Neural crest cell (in vitro differentiated cells): ENCODE data around the gene HK3. TPM values are rescaled to one million over a fixed set of nuclear protein-coding genes. Genes with fewer than 3 reads are reported as not detected.

Experiments
- DNase-seq: peaks from one replicate; pipeline ENCODE4 v3.0.0; 2021; ENCODE audit warnings: low read depth, mixed read lengths, low spot score
- H3K27ac Mint-ChIP-seq: one replicate; pipeline ENCODE4 v1.8.0; 2021; ENCODE audit warnings: mild to moderate bottlenecking, mixed read lengths; ENCODE audit not compliant: unreplicated experiment
- H3K27me3 Mint-ChIP-seq: 2 replicates; pipeline ENCODE4 v1.8.0; 2021; ENCODE audit warnings: low read depth, mild to moderate bottlenecking, mixed read lengths
- H3K36me3 Mint-ChIP-seq: 2 replicates; pipeline ENCODE4 v1.8.0; 2021; ENCODE audit warnings: low read depth, mild to moderate bottlenecking, mixed read lengths
- H3K4me1 Mint-ChIP-seq: 2 replicates; pipeline ENCODE4 v1.8.0; 2021; ENCODE audit warnings: mixed read lengths
- H3K4me3 Mint-ChIP-seq: one replicate; pipeline ENCODE4 v1.8.0; 2021; ENCODE audit warnings: mild to moderate bottlenecking, mixed read lengths
- H3K9me3 Mint-ChIP-seq: 2 replicates; pipeline ENCODE4 v1.8.0; 2021; ENCODE audit warnings: mixed read lengths
- total RNA-seq: library from RNA; stranded (reverse); gene quantifications from 2 replicates; pipeline ENCODE4 v1.2.1, GENCODE V29; 2021
- TF ChIP-seq, protein P1 (sequence below): fragments of 200-600 bp; sonication (generic); conservative IDR thresholded peaks from 2 replicates; pipeline ENCODE4 v1.5.0; 2021; ENCODE audit warnings: antibody characterized with exemption, mild to moderate bottlenecking

HK3 gene
- total RNA-seq, 1 donor from 2014 or later = not detected

DNA sequence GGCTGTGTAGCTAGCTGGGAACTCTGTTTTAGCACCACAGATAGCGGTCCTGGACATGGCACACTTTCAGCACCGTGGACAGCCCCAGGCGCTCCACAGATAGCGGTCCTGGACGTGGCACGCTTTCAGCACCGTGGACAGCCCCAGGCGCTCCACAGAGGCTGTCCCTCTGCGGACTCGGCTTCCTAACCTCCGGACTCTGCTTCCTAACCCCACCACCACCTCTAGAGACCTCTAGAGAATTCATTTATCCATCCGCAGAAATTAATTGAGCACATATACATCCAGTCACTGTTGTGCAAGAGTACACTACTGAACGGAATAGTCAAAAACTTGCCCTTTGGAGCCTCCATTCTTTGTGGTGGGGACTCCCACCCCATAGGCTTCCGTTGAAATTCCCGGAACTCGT lies 61.4 kb downstream of the HK3 start:
- TF ChIP-seq, protein P1, sequence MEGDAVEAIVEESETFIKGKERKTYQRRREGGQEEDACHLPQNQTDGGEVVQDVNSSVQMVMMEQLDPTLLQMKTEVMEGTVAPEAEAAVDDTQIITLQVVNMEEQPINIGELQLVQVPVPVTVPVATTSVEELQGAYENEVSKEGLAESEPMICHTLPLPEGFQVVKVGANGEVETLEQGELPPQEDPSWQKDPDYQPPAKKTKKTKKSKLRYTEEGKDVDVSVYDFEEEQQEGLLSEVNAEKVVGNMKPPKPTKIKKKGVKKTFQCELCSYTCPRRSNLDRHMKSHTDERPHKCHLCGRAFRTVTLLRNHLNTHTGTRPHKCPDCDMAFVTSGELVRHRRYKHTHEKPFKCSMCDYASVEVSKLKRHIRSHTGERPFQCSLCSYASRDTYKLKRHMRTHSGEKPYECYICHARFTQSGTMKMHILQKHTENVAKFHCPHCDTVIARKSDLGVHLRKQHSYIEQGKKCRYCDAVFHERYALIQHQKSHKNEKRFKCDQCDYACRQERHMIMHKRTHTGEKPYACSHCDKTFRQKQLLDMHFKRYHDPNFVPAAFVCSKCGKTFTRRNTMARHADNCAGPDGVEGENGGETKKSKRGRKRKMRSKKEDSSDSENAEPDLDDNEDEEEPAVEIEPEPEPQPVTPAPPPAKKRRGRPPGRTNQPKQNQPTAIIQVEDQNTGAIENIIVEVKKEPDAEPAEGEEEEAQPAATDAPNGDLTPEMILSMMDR = no peak
- H3K4me1 Mint-ChIP-seq = no peaks in the 10 kb centered on the region
- no peak overlapping the region for H3K27ac Mint-ChIP-seq
- H3K4me3 Mint-ChIP-seq = no peak overlapping the region
- peak; percentile 96 for DNase-seq
- H3K36me3 Mint-ChIP-seq = no peaks in the 10 kb centered on the region
- H3K27me3 Mint-ChIP-seq = peaks cover 82% of the 10 kb centered on the region
- H3K9me3 Mint-ChIP-seq = no peaks in the 10 kb centered on the region

DNA sequence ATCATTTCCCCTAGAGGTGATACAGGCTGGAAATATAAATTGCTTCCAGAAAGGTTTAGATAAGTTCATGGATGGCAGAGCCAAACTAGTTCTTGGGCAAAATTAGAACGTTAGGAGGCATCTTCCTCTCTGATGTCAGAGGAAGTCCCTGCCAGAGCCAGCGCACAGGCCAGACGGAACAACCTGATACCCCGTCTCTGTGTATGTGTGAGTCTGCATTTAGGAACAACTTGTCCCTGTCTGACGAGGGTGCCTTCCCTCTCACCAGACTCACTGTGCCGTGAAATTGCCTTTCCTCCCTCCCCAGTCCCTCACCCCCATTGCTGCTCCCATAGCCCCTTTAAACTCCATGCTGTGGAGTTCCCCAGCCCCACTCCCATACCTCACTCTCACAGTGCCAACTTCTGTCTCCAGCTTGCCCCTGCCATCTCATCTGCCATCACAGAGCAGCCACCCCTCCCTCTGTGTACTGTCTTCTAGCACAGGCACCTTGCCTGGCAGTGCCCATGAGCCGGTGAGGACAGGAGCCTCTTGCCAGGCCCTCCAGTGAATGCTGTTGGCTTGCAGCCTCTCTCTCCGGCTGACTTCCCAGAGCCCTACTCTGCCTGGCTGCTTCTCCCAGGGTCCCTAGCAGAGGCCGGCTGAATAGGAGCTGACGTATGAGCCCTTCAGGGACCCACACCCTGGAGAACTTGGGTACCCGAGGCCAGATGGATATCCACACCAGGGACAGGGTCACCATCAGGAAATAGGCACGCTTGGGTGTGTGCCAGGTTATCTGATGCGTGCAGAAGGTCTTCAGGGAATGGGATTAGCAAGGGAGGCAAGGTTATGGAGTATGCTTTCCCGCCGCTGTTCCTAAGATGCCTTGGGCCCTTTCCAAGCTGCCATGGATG lies 62.1 kb downstream of the HK3 start:
- no peaks in the 10 kb centered on the region for H3K36me3 Mint-ChIP-seq
- no peaks in the 10 kb centered on the region for H3K9me3 Mint-ChIP-seq
- TF ChIP-seq, protein P1 = no peak
- DNase-seq = no peak
- peaks cover 86% of the 10 kb centered on the region for H3K27me3 Mint-ChIP-seq
- H3K4me1 Mint-ChIP-seq = no peaks in the 10 kb centered on the region
- H3K27ac Mint-ChIP-seq = no peak overlapping the region
- H3K4me3 Mint-ChIP-seq = no peak overlapping the region

DNA sequence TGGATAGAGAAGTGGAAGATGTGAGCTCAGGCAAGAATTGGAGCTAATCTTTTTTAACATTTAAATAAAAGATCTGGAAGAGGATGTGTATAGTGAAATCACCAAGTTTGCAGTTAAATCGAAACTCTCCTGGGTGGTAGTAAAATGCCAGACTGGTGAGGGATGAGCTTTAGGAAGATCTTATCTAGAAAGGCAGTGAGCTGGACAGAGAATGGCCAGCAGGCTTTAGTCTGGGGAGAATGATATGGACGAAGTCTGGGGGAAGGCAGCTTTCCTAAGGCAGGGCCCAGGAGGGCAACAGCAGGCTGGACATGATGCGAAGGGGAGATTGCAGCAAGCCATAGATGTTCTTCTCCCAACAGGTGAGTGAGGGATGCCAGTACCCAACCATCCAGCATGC lies 63.2 kb downstream of the HK3 start:
- H3K27ac Mint-ChIP-seq = no peak overlapping the region
- TF ChIP-seq, protein P1 = no peak
- no peaks in the 10 kb centered on the region for H3K9me3 Mint-ChIP-seq
- H3K4me1 Mint-ChIP-seq = no peaks in the 10 kb centered on the region
- H3K27me3 Mint-ChIP-seq = peaks cover 85% of the 10 kb centered on the region
- no peak overlapping the region for H3K4me3 Mint-ChIP-seq
- DNase-seq = no peak
- H3K36me3 Mint-ChIP-seq = no peaks in the 10 kb centered on the region

DNA sequence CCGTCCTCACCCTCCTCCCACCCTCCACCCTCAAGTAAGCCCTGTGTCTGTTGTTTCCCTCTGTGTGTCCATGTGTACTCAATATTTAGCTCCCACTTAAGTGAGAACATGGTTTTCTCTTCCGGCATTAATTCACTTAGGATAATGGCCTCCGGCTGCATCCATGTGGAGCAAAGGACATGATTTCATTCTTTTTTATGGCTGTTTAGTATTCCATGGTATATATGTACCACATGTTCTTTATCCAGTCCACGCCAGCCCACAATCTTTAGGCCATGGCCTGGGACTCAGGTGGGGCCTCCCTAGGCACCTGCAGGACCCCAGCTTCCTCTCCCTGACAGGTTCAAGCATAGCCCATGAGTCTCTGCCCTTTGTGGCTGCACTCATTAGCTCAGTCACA lies 65.9 kb downstream of the HK3 start:
- Mint-ChIP-seq H3K4me3 (no peak overlapping the region), H3K9me3 (no peaks in the 10 kb centered on the region), H3K27ac (no peak overlapping the region), H3K4me1 (no peaks in the 10 kb centered on the region), H3K27me3 (peaks cover 78% of the 10 kb centered on the region), H3K36me3 (no peaks in the 10 kb centered on the region)
- no peak for DNase-seq
- TF ChIP-seq, protein P1 = no peak

DNA sequence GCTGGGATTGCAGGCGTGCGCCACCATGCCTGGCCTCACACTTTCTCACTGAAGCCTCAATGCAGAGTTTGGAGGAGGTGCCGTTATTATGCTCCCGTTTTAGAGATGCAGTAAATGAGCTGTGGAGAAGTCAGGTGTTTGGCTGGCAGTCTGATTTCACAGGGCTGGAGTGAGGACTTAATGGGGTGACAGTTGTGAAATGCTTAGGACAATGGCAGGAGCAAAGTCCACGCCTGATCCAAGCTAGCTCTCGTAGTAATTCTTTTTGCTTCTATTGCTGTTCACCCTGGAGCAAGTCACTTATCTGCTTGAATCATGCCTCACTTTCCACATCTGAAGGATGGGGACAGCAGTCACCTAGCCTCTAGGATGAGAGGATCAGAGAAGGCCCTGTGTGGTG lies 67.0 kb downstream of the HK3 start:
- no peaks in the 10 kb centered on the region for H3K36me3 Mint-ChIP-seq
- peaks cover 3% of the 10 kb centered on the region for H3K4me1 Mint-ChIP-seq
- H3K27ac Mint-ChIP-seq = no peak overlapping the region
- no peak for DNase-seq
- peaks cover 73% of the 10 kb centered on the region for H3K27me3 Mint-ChIP-seq
- no peak overlapping the region for H3K4me3 Mint-ChIP-seq
- H3K9me3 Mint-ChIP-seq = no peaks in the 10 kb centered on the region
- TF ChIP-seq, protein P1 = no peak
